HG03439 (cell line): ENCODE measurements around the gene GGT6.
A peak's percentile ranks its signal among the peaks of the same experiment; 100 is the strongest.

Experiments
- ATAC-seq: cut with Tn5 transposase; IDR thresholded peaks from one replicate; pipeline ENCODE4 v1.9.1; 2021; ENCODE audit warnings: mild to moderate bottlenecking, moderate library complexity; ENCODE audit not compliant: unreplicated experiment

The GGT6 gene

DNA sequence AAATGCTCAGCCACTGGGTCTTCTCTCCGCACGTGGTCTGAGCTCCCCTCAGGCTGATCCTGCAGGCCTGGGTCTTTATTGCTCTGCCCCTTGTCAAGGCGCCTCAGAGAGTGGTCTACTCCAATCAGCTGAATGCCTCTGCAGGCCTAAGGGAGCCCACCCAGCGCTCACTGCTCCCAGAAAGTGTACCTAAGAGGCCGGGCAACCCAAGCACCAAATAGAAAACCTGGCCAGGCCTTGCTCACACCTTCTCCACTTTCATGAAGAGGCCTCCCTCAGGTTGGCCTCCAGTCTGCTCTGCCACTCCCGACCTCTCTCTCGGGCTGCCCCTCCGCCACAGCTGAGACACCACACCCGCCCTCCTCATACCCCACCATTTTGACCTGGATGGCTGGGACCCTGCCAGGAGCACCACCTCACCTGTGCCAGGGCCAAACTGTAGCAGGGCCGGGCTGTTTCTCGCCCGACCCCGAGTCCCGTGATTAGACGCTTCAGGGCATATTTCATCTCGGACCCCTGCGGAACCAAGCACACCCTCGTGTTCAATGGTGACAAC is 5.9 kb downstream of the GGT6 start:
- ATAC-seq, result peak; percentile 14

DNA sequence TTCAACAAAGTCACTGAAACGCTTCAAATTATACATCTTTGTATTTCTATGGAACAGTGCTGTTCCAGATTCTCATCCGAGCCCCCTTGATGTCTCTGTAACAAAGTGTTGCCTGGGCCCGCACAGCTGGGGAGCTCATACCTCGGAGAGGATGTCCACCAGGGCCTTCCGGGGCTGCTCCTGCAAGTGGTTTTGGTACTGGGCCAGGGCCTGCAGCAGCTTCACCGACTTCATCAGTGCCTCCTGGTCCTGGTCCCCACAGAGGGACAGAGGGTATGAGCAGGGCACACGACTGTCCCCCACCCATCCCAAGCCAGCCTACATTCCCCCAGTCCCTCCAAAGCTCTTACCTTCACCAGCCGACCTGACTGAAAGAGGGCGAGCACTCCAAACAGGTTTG is 6.7 kb downstream of the GGT6 start:
- ATAC-seq, result no peak

DNA sequence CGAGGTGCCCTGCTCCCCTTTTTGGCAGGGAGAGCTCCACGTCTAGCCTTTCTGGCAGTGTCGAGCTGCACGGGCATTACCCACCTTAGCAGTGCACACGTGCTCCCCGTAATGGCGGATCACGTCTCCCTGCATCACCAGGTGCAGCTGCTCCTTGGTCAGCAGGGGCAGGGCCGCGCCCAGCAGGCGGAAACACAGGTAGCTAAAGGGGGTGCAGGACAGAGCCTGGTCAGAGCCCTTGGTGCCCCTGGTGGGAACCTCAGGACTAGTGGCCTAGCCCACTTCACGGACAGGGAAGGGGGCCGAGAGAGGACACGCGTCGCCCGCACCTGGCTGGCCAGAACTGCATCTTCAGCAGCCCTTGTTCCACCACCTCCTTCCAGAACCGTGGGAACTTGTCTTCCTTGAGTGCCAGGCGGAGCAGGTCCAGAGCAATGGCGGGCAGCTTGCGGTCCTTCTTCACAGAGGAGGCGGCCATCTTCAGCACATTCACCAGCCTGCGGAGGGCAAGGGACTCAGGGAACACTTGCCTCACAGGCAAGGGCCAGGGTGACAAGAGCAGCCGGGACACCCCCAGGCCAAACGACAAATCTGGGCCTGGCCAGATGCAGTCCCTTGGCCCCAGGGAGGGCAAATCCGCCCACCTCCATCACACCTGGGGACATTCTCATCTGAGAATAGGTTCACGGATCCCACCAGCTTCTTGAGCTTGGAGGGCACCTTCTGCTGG is 8.4 kb downstream of the GGT6 start:
- no peak for ATAC-seq

DNA sequence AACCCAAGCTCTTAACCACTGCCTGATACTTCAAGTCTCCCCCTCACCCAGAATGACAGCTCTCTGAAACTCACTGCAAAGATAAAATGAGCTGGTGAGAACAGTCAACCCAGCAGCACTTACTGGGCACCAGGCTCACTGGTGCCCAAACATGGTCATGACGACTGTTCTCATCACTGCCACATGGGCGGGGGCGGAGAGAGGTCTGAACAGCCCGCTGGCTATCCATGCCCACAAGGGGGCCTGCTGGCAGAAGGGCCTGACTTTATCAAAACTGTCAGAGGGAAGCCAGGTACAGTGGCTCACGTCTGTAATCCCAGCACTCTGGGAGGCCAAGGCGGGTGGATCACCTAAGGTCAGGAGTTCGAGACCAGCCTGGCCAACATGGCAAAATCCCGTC is 9.2 kb downstream of the GGT6 start:
- no peak for ATAC-seq

DNA sequence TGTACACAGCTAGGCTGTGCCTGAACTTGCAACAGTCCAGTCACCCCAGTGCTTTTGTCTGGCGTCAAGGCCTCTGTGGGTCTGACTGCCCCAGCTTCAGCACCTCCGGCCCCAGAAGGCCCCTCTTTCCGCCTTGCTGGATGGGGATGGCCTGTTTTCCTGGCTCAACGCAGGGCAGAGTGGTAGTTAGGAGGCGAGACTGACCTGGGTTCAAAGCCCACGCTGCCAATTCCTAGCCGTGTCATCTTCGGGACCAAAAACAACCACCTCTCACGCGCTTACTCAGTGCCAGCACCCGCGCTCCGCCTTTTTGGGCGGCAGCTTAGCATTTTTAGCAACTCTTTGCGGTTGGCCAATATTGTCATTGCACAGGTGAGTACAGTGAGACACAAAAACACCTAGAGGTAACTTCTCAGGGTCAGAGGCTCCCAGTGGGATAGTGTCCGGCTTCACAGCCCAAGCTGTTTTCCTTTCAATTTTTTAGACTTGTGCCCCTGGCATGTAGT is 9.8 kb downstream of the GGT6 start:
- ATAC-seq, result no peak

DNA sequence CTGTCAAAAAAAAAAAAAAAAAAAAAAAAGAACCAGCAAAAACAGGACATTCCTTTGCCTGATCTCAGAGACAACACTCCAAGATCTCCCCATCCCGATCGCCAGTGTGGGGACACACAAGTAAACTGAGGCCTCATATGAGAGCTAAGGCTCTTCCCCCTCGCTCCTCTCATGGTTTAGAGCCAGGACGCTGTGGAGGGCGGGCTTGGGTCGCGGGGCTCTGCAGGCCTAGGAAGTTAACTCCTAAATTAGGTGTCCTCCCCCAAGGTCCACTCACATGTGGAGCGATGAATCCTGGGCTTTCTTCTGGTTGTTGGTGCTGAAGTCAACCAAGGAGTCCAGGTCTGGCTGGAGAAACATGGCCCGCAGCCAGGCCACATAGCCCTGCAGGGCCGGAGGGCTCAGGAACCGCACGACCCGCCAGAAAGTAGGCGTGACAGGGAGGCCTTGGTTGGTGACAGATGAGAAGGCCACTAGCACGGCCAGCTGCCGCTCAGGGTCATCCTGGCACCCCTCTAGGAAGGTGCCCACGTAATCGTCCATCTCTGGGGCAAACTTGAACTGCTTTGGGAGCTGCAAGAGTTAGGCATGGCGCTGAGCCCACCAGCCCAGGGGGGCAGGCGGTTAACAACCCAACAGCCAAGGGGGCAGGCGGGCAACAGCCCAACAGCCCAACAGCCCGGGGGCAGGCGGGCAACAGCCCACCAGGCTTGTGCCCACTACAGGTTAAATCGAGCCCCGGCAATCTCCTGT is 10.4 kb downstream of the GGT6 start:
- ATAC-seq, result no peak

DNA sequence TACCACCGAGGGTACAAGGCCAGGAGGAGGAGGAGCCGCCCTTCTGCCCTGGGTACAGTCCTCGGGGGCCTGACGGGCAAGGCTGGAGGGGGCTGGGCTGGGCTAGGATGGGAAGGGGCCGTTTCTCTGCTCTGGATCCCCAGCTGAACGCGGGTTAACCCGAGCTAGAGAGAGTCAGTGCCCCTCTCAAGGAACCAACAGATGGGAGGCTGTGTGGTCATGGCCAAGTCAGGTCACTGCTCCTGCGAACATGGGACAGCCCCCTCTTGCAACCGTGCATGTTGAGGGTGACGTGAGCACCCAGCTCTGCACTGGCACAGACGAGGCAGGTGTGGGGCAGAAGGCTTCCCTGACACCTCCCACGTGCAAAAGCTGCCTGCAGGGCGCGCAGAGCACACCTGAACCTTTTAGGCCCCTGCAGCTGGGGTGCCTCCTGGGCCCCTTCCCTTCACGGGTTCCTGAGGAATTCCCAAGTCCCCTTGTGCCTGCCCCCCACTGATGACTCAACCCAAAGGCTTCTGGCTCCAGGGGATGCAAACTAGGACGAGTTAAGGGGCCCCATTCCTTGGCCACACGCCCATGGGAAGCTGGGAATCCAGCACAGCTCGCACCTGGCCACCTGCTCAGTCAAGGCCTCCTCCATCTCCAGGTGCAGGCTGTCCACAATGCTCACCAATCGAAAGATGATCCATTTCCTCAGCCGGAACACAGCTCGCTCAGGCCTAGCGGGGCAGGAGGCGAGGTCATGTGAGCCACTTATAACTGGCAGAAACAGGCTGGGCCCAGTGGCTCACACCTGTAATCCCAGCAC is 11.5 kb downstream of the GGT6 start:
- ATAC-seq, result no peak

DNA sequence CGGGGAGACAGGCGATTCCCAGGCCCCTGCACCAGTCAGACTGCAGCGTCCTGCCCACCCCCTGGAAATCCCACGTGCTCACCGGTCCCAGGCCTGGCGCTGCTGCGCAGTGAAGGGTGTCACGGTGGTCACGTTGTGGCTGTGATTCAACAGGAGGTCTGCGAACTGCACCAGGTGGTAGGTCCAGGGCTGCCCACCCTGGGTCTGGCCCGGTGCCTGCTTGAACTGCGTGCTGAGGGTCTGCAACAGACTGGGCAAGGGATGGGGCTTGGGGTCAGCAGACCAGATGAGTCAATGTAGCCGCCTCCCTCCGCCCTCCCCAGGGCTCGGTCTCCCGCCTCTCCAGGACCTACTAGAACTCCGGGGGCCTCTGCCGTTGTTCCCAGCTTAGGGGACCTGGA is 12.3 kb downstream of the GGT6 start:
- no peak for ATAC-seq

DNA sequence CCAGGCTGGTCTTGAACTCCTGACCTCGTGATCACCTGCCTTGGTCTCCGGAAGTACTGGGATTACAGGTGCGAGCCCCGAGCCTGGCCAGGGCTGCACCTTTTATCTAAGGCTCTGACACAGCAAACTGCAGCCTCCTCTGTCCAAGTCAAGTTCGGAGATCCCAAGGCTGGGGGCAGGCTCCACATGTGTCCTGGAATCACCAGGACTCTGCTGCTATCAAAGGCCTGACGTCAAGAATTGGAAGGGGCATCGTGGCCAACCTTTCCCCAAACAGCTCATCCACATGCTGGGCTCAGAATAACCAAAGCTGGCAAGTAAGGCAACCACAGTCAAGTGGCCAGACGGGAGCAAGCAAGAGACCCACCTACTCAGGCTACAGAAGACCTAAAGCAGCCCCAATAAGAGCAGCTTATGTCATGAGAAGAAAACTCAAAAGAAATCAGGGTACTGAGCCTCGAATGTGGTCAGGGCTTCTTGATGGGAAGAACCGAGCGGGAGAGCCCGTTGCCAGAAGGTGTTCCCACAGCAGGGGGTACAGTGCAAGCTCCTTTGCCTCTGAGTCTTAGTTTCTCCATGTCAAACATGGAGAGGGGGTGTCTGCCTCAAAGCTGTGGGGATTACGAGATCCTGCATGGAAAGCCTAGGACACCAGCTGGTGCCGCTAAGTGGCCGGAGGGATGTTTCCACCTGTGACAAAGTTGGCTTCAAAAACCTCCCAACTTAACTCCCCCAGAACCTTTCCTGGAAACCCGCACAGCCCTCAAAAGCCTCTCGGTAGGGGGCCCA is 13.1 kb downstream of the GGT6 start:
- ATAC-seq, result no peak

DNA sequence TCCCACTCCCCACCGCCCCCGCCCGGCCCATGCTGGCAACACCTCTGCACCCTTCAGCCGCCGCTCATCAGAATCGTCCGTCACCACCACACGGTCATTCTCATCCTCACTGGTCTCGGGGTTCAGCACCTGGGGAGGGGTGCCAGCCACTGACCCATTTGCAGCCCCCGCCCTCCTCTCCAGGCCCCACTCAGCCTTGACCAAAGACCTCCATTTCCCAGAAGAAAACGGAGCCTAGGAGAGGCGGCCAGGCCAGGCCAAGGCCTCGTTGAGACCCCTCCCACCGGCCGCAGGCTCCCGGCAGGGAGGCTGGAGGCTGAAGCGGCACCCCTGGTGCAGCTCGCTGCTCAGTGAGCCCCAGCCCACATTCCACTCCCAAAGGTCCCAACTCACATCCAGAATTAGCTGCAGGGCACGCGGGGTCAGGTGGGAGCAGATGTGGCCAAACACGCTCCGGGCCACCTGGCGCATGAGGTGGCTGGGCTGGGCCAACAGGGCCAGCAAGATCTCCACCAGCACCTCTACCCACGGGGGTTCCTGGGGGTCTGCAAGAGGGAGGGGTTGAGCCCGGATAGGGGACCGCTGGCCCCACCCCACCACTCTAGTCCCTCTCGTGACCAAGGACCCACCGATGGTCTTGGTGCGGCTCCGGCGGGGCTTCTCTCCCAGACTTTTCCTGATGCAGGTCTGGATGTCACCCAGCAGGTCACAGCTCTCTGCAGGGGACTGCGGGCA is 15.0 kb downstream of the GGT6 start:
- no peak for ATAC-seq

DNA sequence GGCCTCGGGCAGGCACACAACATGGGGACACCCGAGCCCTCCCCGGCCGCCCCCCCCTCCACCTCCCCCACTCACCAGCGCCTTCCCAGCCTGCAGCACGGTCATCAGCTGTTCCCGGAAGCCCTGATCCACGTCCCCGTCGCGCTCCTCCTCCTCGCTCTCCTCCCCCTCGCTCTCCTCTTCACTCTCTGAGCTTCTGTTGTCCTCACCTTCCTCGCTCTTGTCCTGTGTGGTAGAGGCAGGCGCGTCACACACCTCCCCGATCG is 15.5 kb downstream of the GGT6 start:
- ATAC-seq, result no peak

DNA sequence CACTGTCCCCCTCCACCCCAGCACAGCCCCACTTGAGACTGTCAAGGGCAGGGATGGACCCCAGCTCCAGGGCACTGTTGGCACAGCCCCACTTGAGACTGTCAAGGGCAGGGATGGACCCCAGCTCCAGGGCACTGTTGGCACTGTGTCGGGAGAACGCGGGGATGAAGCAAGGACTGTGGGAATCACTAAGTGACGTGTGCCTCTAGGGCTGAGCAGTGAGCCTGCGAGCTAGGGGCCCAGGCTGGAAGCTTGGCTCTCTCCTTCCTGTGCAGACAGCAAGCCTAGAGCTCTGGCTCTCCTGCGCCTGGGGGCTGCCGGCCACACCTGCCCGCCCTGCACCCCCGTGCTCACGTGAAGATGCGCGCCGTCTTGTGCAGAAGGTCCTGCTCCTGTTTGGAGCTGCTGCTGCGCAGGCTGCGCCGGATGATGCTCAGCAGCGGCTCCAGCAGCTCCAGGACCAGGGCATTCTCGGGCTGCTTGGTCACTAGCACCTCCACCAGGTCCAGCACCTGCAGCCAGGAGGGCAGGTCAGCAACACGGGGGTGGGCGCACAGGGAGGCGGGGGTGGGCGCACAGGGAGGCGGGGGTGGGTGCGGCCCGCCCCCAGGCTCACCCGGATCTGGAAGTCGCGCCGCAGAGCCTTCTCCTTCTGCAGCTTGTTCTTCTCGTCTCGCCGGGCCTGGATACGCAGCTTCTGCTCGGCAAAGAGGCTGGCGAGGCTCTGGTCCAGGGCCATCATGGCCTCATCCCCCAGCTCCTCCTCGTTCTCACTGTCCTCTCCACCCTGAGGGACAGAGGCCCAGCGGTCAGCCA is 16.0 kb downstream of the GGT6 start:
- no peak for ATAC-seq

DNA sequence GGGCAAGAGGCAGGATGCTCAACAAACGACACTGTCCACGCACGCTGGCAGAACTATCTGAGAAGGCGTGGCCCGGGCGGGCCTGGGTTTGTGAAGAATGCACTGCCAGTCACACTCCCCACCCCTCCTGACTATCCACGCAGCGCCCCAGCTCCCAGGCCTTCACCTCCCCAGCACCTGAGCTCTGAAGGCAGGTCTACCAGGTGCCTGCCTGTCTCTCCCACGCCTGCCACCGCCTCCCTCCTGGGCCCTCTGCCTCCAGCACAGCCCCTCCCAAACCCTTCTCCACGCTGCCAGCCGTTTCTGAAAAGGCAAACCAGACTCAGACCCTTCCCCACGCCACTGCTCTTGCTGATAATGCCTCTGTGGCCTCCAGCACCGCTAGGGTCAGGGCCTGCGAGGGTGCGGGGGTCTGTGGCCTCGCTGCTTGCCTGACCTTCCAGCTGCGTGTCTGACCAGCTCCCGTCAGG is 16.8 kb downstream of the GGT6 start:
- no peak for ATAC-seq

DNA sequence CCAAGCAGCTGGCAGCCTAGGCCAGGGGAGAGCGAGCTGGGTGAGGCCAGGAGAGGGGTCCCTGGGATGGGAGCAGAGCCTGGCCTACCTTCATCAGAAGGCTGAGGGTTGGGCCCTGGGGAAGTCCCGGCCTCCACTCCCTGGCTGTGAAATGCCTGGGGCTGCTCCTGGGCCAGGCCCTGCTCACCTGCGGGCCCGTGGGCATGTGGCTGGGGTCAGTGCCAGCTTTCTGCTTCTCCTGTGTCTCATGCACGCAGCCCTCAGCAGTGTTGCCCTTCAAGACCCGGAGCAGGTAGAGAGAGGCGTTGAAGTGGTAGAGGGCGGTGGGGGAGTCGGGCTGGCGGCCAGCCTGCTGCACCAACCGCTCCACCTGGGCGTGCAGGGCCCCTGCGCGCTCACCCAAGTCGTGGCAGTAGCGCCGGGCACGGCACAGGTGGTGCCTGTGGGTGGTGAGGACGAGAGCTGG is 17.6 kb downstream of the GGT6 start:
- no peak for ATAC-seq

DNA sequence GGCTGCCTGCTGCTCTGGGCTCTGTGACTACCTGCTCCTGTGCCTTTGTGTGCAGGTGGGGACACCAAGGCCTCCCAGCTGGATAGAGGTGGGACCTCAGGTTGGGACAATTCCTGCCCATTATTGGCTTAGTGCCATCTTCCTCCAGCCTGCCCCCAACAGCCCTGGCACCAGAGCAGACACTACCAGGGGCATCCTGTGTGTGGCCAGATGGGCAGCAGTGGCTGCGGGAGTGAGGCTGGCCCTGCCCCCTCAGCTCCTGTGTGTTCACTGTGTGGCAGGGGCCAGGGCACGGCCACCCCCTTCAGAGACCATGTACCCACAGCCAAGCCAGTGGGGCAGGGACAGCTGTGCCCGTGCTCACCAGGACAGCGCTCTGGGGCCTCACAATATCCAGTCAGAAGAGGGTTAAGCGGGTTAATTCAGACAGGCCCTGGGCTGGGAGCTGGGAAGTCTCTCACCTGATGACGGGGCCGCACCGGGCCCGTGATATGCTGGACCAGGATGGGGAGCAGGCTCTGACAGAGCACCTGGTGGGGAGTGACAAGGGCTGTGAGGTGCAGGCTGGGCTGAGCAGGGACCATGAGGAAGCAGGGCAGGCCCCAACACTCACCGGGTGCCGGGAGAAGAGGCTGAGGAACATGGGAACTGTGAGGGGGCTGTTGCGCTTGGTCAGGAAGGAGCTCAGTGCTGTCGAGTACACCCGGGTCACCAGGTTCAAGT is 18.2 kb downstream of the GGT6 start:
- no peak for ATAC-seq

DNA sequence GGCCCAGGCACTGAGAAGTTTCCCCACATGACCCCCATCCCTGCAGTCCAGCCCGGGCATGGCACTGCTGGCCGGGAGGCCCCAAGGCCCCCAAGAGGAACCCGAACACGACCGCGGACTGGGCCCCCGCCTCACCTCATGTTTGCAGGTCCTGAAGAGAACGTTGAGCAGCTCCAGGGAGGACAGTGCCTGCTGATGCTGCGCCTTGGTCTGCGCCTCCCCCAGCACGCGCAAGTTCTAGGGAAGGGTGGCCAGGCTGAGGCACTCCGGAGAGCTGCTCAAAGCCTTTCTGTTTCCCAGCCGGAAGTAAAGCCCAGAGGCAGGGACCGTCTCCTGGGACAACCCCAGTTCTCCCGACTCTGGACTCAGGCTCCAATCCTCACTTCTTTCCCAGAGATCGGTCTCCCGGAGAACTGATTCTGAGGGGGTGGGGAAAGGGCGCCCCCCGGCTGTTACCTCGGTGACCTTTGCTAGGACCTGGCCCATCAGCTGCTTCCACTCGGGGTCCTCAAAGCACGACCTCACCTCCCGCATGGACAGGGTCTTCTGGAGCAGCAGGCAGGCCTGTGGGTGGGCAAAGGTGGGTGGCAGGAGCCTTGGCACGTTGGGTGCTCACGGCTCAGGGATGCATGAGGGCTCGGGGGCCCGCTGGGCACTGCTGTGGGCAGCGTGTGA is 18.9 kb downstream of the GGT6 start:
- ATAC-seq, result no peak

DNA sequence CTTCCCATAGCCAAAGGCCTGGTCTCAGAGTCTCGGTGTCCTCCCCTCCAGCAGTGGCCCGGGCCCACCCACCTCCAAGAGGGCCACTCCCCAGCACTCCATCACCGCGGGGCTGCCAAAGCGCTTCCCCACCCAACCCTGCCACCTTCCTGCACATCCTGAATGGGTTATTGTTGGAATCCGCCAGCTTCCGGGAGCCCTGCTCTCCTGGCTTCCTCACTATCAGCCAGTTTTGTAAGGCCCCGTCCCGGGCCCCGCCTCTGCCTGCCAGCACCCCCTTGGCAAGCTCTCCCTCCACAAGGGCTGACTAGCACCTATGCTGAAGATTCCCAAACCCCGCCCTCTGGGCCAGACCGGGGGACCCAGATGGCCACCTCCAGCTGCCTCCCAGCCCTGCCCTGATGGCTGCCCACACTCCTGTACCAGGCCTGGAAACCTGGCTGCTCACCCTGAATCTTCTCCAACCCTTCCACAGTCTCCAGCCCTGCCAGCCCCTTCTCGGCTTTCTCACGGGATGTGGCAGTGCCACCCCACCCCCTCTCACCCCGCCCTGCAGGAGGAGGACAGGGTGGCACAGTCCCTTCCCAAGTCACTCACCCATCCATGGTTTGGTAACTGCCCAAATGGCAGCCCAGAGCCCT is 19.6 kb downstream of the GGT6 start:
- no peak for ATAC-seq
